K562 (cell line): ENCODE measurements around the gene TMCC2. TPM values are rescaled to one million over a fixed set of nuclear protein-coding genes. Genes with fewer than 3 reads are reported as not detected.

Experiments used
- ATF7 ChIP-seq: fragments of 450-650 bp; IDR thresholded peaks from 2 replicates; pipeline ENCODE4 v1.7.1; 2014; ENCODE audit warnings: mild to moderate bottlenecking, moderate library complexity
- CBFA2T2 ChIP-seq: fragments of 450-650 bp; conservative IDR thresholded peaks from 2 replicates; pipeline ENCODE4 v1.6.1; 2017; ENCODE audit warnings: mild to moderate bottlenecking
- CHCHD3 ChIP-seq: fragments of 250-450 bp; sonication (Bioruptor Pico); IDR thresholded peaks from 2 replicates; pipeline ENCODE4 v2.1.2; 2022; ENCODE audit warnings: mild to moderate bottlenecking
- CREBBP ChIP-seq: IDR thresholded peaks from one replicate; pipeline ENCODE4 v1.6.1; 2012; ENCODE audit warnings: low read depth, mild to moderate bottlenecking, control low read depth, inconsistent platforms, low read length
- EP400 ChIP-seq: fragments of 450-650 bp; IDR thresholded peaks from 2 replicates; pipeline ENCODE4 v1.6.1; 2017; ENCODE audit warnings: antibody characterized with exemption, mild to moderate bottlenecking, moderate library complexity
- FOXA3 ChIP-seq, 2 experiments: fragments of 450-650 bp in 1 of 2; sonication (generic) in 1 of 2; formaldehyde crosslinking; IDR thresholded peaks in 1 of 2; conservative IDR thresholded peaks in 1 of 2; 2 replicates each; pipeline versions ENCODE4 v1.4.0 to v1.8.0; 2020 to 2022; ENCODE audit warnings: mild to moderate bottlenecking in 2 of 2, missing genetic modification reagents in 1 of 2
- KLF1 ChIP-seq: fragments of 450-650 bp; IDR thresholded peaks from 2 replicates; pipeline ENCODE4 v1.6.1; 2016; ENCODE audit warnings: missing genetic modification characterization, missing compliant biosample characterization
- NCOA1 ChIP-seq: fragments of 450-650 bp; IDR thresholded peaks from 2 replicates; pipeline ENCODE4 v1.6.1; 2016; ENCODE audit warnings: low read depth
- PHF20 ChIP-seq: fragments of 450-650 bp; IDR thresholded peaks from 2 replicates; pipeline ENCODE4 v1.6.1; 2018; ENCODE audit not compliant: partially characterized antibody
- POLR2A ChIP-seq: fragments of 450-650 bp; conservative IDR thresholded peaks from 2 replicates; pipeline ENCODE4 v1.6.1; 2016
- PTTG1 ChIP-seq: fragments of 450-650 bp; IDR thresholded peaks from 2 replicates; pipeline ENCODE4 v1.6.1; 2016; ENCODE audit warnings: low read depth, mild to moderate bottlenecking, missing genetic modification characterization, missing compliant biosample characterization
- SAP30 ChIP-seq: fragments of 200-600 bp; sonication (generic); IDR thresholded peaks from 2 replicates; pipeline ENCODE4 v1.6.1; 2012; ENCODE audit warnings: borderline replicate concordance, low read depth, mild to moderate bottlenecking, moderate library complexity, low read length, control low read depth, inconsistent platforms; ENCODE audit not compliant: insufficient read depth, poor library complexity, severe bottlenecking
- TEAD1 ChIP-seq, 2 experiments: fragments of 450-650 bp in 1 of 2; sonication (generic) in 1 of 2; formaldehyde crosslinking; IDR thresholded peaks; 2 replicates each; pipeline versions ENCODE4 v1.4.0 to v1.8.0; 2020 to 2022; ENCODE audit warnings: mild to moderate bottlenecking in 2 of 2, missing genetic modification reagents in 1 of 2
- XRCC4 ChIP-seq: IDR thresholded peaks from one replicate; pipeline ENCODE4 v1.6.1; 2011; ENCODE audit not compliant: insufficient read depth, insufficient read length; ENCODE audit errors: extremely low read depth
- ZBTB12 ChIP-seq: fragments of 250-450 bp; sonication (Bioruptor Pico); IDR thresholded peaks from 2 replicates; pipeline ENCODE4 v1.4.0; 2020
- ZFP30 ChIP-seq: fragments of 250-450 bp; sonication (Bioruptor Pico); IDR thresholded peaks from 2 replicates; pipeline ENCODE4 v1.8.0; 2022; ENCODE audit warnings: moderate library complexity, mild to moderate bottlenecking, inconsistent platforms, borderline replicate concordance
- ZNF23 ChIP-seq: fragments of 250-450 bp; sonication (Bioruptor Pico); IDR thresholded peaks from 2 replicates; pipeline ENCODE4 v1.4.0; 2020; ENCODE audit warnings: mild to moderate bottlenecking
- ZNF512 ChIP-seq: IDR thresholded peaks from 2 replicates; pipeline ENCODE4 v1.6.1; 2016; ENCODE audit warnings: missing genetic modification characterization, missing compliant biosample characterization
- ZNF655 ChIP-seq: fragments of 250-450 bp; sonication (Bioruptor Pico); IDR thresholded peaks from 2 replicates; pipeline ENCODE4 v1.5.0; 2021
- polyA plus RNA-seq, 8 experiments: library from polyadenylated mRNA; depleted of rRNA in 4 of 8; stranded (reverse) in 5 of 8; unstranded in 3 of 8; fragments of >200 nt; fragmentation: Nextera tagmentation in 2 of 8; fragmentation: Illumina TruSeq in 1 of 8; extraction: Ambion mirVana in 2 of 8; extraction: Trizol in 1 of 8; gene quantifications; 2 replicates each; pipeline versions ENCODE4 v1.2.1 to v1.2.3, GENCODE V29; 2011 to 2014; ENCODE audit warnings: inconsistent platforms in 1 of 8, missing spikeins in 1 of 8
- total RNA-seq, 7 experiments: library from RNA; depleted of rRNA in 6 of 7; stranded (reverse); fragments of >200 nt in 6 of 7; fragmentation: Illumina TruSeq in 2 of 7; extraction: Trizol in 2 of 7; gene quantifications; 2 replicates each; pipeline versions ENCODE4 v1.2.1 to v1.2.3, GENCODE V29; 2011 to 2021; ENCODE audit warnings: low replicate concordance in 1 of 7
- TF ChIP-seq, protein P1 (sequence below): fragments of 200-800 bp; sonication (Bioruptor generic); IDR thresholded peaks from 2 replicates; pipeline ENCODE4 v1.6.1; 2017; ENCODE audit warnings: missing genetic modification characterization, missing compliant biosample characterization

TMCC2 gene
- total and polyA plus RNA-seq, 9 of the 15 experiments (the other 6 are each of a cell fraction or from before 2014, with no cell fraction given) = 0.06 to 1.8 (median 0.98) TPM

- TF ChIP-seq ZBTB12 (CRISPR knock-in tag) = peak; percentile 88
- TF ChIP-seq POLR2A = peak; percentile 90
- TF ChIP-seq ZFP30 = no peak
- TF ChIP-seq CREBBP = no peak
- peak; percentile 31 to 67; a peak in 1 of 4 replicates for TF ChIP-seq FOXA3 (CRISPR knock-in tag; conservative IDR thresholded peaks at IDR 0.05 in 1 of 2, IDR thresholded peaks at IDR 0.05 in 1 of 2)
- no peak for TF ChIP-seq CBFA2T2
- peak; percentile 100 for TF ChIP-seq NCOA1
- TF ChIP-seq SAP30 = peak; percentile 74
- no peak for TF ChIP-seq CHCHD3 (CRISPR knock-in tag)
- no peak for TF ChIP-seq XRCC4
- no peak for TF ChIP-seq ZNF512 (tag)
- peak; percentile 87 for TF ChIP-seq PHF20
- TF ChIP-seq TEAD1 (CRISPR knock-in tag; IDR thresholded peaks at IDR 0.05) = peak; percentile 82 to 86; a peak in 3 of 4 replicates
- TF ChIP-seq ZNF655 (CRISPR knock-in tag) = no peak
- TF ChIP-seq, protein P1, sequence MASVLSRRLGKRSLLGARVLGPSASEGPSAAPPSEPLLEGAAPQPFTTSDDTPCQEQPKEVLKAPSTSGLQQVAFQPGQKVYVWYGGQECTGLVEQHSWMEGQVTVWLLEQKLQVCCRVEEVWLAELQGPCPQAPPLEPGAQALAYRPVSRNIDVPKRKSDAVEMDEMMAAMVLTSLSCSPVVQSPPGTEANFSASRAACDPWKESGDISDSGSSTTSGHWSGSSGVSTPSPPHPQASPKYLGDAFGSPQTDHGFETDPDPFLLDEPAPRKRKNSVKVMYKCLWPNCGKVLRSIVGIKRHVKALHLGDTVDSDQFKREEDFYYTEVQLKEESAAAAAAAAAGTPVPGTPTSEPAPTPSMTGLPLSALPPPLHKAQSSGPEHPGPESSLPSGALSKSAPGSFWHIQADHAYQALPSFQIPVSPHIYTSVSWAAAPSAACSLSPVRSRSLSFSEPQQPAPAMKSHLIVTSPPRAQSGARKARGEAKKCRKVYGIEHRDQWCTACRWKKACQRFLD (CRISPR knock-in tag) = peak; percentile 92
- TF ChIP-seq KLF1 = peak; percentile 36; the same call in 1 of the 2 replicates
- TF ChIP-seq ATF7 = peak; percentile 93
- TF ChIP-seq ZNF23 (CRISPR knock-in tag) = no peak
- TF ChIP-seq EP400 = peak; percentile 68; the same call in 1 of the 2 replicates
- TF ChIP-seq PTTG1 (tag) = no peak
Measured at GRCh38 chr1:205211169-205211838, 16.4 kb upstream of the TMCC2 start, which contains the start of gene DSTYK (continued).
